Right atrium auricular region (tissue), 2 donors: ENCODE results near the gene POLK. TPM values are rescaled to one million over a fixed set of nuclear protein-coding genes. Genes with fewer than 3 reads are reported as not detected.
"Not testable (repeated sequence)": the region's sequence is repeated elsewhere in the genome, so short reads cannot be mapped to it uniquely, and the experiment has no call there.

ENCODE experiments used
- DNase-seq: peaks from one replicate; pipeline ENCODE4 v3.0.0-alpha.2; 2019; ENCODE audit warnings: low spot score
- H3K27ac ChIP-seq, 2 donors: fragments of 200-600 bp; sonication (generic); 1 replicate in 1 of 2; 2 replicates in 1 of 2; pipeline ENCODE4 v1.5.1; 2016 to 2019
- H3K27me3 ChIP-seq, 2 donors: fragments of 200-600 bp; sonication (generic); one replicate each; pipeline versions ENCODE4 v1.5.1 to v1.6.0; 2017 to 2019
- H3K36me3 ChIP-seq: fragments of 200-600 bp; sonication (generic); one replicate; pipeline ENCODE4 v1.5.1; 2016
- H3K4me1 ChIP-seq, 2 donors: fragments of 200-600 bp; sonication (generic); one replicate each; pipeline versions ENCODE4 v1.5.1 to v1.6.0; 2017 to 2019
- H3K4me3 ChIP-seq, 2 donors: fragments of 200-600 bp; sonication (generic); 1 replicate in 1 of 2; 2 replicates in 1 of 2; pipeline ENCODE4 v1.5.1; 2017 to 2019; ENCODE audit warnings: mild to moderate bottlenecking in 1 of 2, moderate library complexity in 1 of 2
- H3K9me3 ChIP-seq, 2 donors: fragments of 200-600 bp; sonication (generic); one replicate each; pipeline ENCODE4 v1.5.1; 2019
- total RNA-seq, 2 donors: library from RNA; depleted of rRNA; stranded (reverse); fragments of >200 nt; gene quantifications; one replicate each; pipeline ENCODE4 v1.1.0, GENCODE V29; 2016
- TF ChIP-seq, protein P1 (sequence below), 2 donors: fragments of 200-600 bp; sonication (generic); IDR thresholded peaks; one replicate each; pipeline ENCODE4 v1.5.1; 2019; ENCODE audit warnings: antibody characterized with exemption in 2 of 2

Gene POLK
- total RNA-seq, 2 donors from 2014 or later = 19.1 to 21.1 TPM

GRCh38 chr5:75482482-75482881 lies 29.2 kb upstream of the POLK start:
- DNase-seq = no peak
- peaks cover 0 to 3% of the 10 kb centered on the region in 2 donors for H3K4me1 ChIP-seq
- peaks cover 0 to 24% of the 10 kb centered on the region in 2 donors for H3K9me3 ChIP-seq
- no peaks in the 10 kb centered on the region for H3K36me3 ChIP-seq
- TF ChIP-seq, protein P1, sequence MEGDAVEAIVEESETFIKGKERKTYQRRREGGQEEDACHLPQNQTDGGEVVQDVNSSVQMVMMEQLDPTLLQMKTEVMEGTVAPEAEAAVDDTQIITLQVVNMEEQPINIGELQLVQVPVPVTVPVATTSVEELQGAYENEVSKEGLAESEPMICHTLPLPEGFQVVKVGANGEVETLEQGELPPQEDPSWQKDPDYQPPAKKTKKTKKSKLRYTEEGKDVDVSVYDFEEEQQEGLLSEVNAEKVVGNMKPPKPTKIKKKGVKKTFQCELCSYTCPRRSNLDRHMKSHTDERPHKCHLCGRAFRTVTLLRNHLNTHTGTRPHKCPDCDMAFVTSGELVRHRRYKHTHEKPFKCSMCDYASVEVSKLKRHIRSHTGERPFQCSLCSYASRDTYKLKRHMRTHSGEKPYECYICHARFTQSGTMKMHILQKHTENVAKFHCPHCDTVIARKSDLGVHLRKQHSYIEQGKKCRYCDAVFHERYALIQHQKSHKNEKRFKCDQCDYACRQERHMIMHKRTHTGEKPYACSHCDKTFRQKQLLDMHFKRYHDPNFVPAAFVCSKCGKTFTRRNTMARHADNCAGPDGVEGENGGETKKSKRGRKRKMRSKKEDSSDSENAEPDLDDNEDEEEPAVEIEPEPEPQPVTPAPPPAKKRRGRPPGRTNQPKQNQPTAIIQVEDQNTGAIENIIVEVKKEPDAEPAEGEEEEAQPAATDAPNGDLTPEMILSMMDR (IDR thresholded peaks at IDR 0.05) = no peak
- no peak overlapping the region for H3K4me3 ChIP-seq
- H3K27ac ChIP-seq = no peak overlapping the region
- no peaks in the 10 kb centered on the region for H3K27me3 ChIP-seq

- TF ChIP-seq, protein P1 (IDR thresholded peaks at IDR 0.05) = no peak
- Histone ChIP-seq H3K9me3 (peaks cover 0 to 25% of the 10 kb centered on the region in 2 donors), H3K4me3 (no peak overlapping the region), H3K36me3 (no peaks in the 10 kb centered on the region), H3K27ac (no peak overlapping the region), H3K4me1 (no peaks in the 10 kb centered on the region), H3K27me3 (no peaks in the 10 kb centered on the region)
- DNase-seq = no peak
Observed at GRCh38 chr5:75484605-75485004, 27.1 kb upstream of the POLK start.

- H3K36me3 ChIP-seq, DNase-seq, H3K27me3 ChIP-seq: not testable (repeated sequence)
Observed at GRCh38 chr5:75489847-75490246, 21.8 kb upstream of the POLK start.

DNA sequence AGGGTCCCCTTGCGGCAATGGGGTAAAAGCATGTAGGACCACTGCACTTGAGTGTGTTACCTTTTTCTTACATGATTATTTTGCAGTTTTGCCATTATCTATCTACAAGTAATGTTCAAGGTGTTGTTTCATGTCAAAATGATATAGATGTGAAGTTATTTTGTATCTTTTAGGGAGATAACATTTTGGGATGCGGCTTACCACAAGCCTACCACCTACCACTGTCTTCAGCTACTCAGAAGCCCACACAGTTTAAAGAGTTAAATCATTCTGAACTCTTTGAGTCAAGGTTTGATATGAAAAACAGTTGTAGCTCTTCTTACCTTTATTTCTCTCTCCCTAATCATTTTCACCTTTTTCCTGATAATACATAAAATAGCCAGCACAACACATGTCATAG lies 20.1 kb upstream of the POLK start:
- H3K9me3 ChIP-seq = peaks cover 0 to 10% of the 10 kb centered on the region in 2 donors
- H3K4me3 ChIP-seq = no peak overlapping the region
- no peaks in the 10 kb centered on the region for H3K4me1 ChIP-seq
- no peak for DNase-seq
- no peaks in the 10 kb centered on the region for H3K27me3 ChIP-seq
- TF ChIP-seq, protein P1 (IDR thresholded peaks at IDR 0.05) = no peak
- H3K27ac ChIP-seq = no peak overlapping the region
- no peaks in the 10 kb centered on the region for H3K36me3 ChIP-seq

More at GRCh38 chr5:75489847-75490246, 21.8 kb upstream of the POLK start:
- H3K4me1 ChIP-seq, H3K4me3 ChIP-seq, H3K27ac ChIP-seq: not testable (repeated sequence)
- H3K9me3 ChIP-seq = peaks cover 0 to 15% of the 10 kb centered on the region in 2 donors

GRCh38 chr5:75496026-75496425 lies 15.7 kb upstream of the POLK start:
- Histone ChIP-seq H3K36me3 (peaks cover 6% of the 10 kb centered on the region), H3K9me3 (no peaks in the 10 kb centered on the region), H3K27me3 (no peaks in the 10 kb centered on the region), H3K4me3 (no peak overlapping the region), H3K27ac (no peak overlapping the region), H3K4me1 (no peaks in the 10 kb centered on the region)
- no peak for DNase-seq
- TF ChIP-seq, protein P1 (IDR thresholded peaks at IDR 0.05) = no peak

DNA sequence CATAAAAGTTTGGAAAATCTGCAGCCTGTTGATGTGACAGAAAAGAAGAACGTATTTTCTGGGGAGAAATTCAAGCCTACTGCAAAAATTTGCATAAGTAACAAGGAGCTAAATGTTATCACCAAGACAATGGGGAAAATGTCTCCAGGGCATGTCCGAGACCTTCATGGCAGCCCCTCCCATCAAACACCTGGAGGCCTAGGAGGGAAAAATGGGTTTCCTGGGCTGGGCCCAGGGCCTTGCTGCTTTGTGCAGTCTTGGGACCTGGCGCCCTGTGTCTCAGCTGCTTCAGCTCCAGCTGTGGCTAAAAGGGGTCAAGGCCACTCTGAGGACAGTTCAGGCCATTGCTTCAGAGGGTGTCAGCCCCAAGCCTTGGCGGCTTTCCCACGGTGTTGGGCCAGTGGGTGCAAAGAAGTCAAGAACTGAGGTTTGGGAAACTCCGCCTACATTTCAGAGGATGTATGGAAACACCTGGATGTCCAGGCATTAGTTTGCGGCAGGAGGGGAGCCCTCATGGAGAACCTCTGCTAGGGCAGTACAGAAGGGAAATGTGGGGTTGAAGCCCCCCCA lies 13.4 kb upstream of the POLK start:
- Histone ChIP-seq H3K27ac (no peak overlapping the region), H3K4me1 (no peaks in the 10 kb centered on the region), H3K36me3 (peaks cover 6% of the 10 kb centered on the region), H3K9me3 (no peaks in the 10 kb centered on the region), H3K4me3 (no peak overlapping the region), H3K27me3 (no peaks in the 10 kb centered on the region)
- TF ChIP-seq, protein P1 (IDR thresholded peaks at IDR 0.05) = no peak
- no peak for DNase-seq

DNA sequence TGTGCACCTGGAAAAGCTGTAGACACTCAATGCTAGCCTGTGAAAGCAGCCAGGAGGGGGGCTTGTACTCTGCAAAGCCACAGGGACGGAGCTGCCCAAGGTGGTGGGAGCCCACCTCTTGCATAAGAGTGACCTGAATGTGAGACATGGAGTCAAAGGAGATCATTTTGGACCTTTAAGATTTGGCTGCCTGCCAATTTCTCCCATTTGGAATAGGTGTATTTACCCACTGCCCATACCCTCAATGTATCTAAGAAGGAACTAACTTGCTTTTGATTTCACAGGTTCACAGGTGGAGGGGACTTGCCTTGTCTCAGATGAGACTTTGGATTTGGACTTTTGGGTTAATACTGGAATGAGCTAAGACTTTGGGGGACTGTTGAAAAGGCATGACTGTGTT lies 12.8 kb upstream of the POLK start:
- not testable (repeated sequence) for H3K4me3 ChIP-seq, H3K36me3 ChIP-seq, H3K27me3 ChIP-seq, H3K27ac ChIP-seq, DNase-seq, H3K4me1 ChIP-seq, H3K9me3 ChIP-seq

- H3K4me1 ChIP-seq = peaks cover 0 to 17% of the 10 kb centered on the region in 2 donors
- DNase-seq, H3K27ac ChIP-seq, H3K36me3 ChIP-seq, H3K4me3 ChIP-seq, H3K27me3 ChIP-seq, H3K9me3 ChIP-seq: not testable (repeated sequence)
Observed at GRCh38 chr5:75505112-75505511, 6.6 kb upstream of the POLK start.
